ENCODE results near the gene ELN. TPM values are rescaled to one million over a fixed set of nuclear protein-coding genes. Genes with fewer than 3 reads are reported as not detected.

The ELN gene
- total RNA-seq, 1 experiment from 2014 or later, result not detected

GRCh38 chr7:73994023-73994422 is 34.0 kb upstream of the ELN start:
- no peaks in the 10 kb centered on the region for H3K27me3 ChIP-seq (replicated peaks)
- DNase-seq (ENCODE audit: low read depth in 1 of 2, low spot score in 2 of 2), result no peak
- peaks cover under 1% of the 10 kb centered on the region; the same call in 1 of the 2 replicates for H3K4me1 ChIP-seq (replicated peaks)
- H3K4me3 ChIP-seq, result no peak overlapping the region
- H3K27ac ChIP-seq, result no peak overlapping the region
- H3K36me3 ChIP-seq, result no peaks in the 10 kb centered on the region
- peaks cover 6% of the 10 kb centered on the region; the same call in 1 of the 2 replicates for H3K9me3 ChIP-seq (replicated peaks)

- no peak for DNase-seq (ENCODE audit: low read depth in 1 of 2, low spot score in 2 of 2)
- no peaks in the 10 kb centered on the region for H3K27me3 ChIP-seq (replicated peaks)
- no peaks in the 10 kb centered on the region for H3K36me3 ChIP-seq
- no peak overlapping the region for H3K4me3 ChIP-seq
- peaks cover 7% of the 10 kb centered on the region for H3K4me1 ChIP-seq (replicated peaks)
- H3K27ac ChIP-seq, result no peak overlapping the region
- H3K9me3 ChIP-seq (replicated peaks), result peaks cover 6% of the 10 kb centered on the region; the same call in 1 of the 2 replicates
These were observed 33.2 kb upstream of the ELN start for GRCh38 chr7:73994761-73995160.

DNA sequence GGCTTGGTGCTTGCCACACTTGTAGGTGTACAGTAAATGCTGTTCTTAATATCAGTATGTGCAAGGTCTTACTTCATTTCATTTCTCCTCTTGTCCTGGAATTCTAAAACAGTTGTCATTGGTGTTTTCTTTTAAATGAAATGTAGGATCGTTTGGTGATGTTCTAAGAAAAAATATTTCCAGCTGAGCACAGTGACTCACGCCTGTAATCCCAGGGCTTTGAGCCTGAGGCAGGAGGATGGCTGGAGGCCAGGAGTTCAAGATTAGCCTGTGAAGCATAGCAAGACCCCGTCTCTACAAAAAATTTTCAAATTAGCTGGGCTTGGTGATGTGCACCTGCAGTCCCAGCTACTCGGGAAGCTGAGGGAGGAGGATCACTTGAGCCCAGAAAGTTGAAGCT is 32.6 kb upstream of the ELN start:
- H3K36me3 ChIP-seq, result no peaks in the 10 kb centered on the region
- H3K27ac ChIP-seq, result no peak overlapping the region
- no peaks in the 10 kb centered on the region for H3K27me3 ChIP-seq (replicated peaks)
- H3K9me3 ChIP-seq (replicated peaks), result peaks cover 6% of the 10 kb centered on the region; the same call in 1 of the 2 replicates
- no peak for DNase-seq (ENCODE audit: low read depth in 1 of 2, low spot score in 2 of 2)
- H3K4me3 ChIP-seq, result no peak overlapping the region
- H3K4me1 ChIP-seq (replicated peaks), result peaks cover 11% of the 10 kb centered on the region

- no peak for DNase-seq (ENCODE audit: low read depth in 1 of 2, low spot score in 2 of 2)
- Histone ChIP-seq H3K4me1 (replicated peaks) (peaks cover 17% of the 10 kb centered on the region), H3K27ac (no peak overlapping the region), H3K9me3 (replicated peaks) (peaks cover 6% of the 10 kb centered on the region; the same call in 1 of the 2 replicates), H3K27me3 (replicated peaks) (no peaks in the 10 kb centered on the region), H3K4me3 (no peak overlapping the region), H3K36me3 (no peaks in the 10 kb centered on the region)
These were observed 32.0 kb upstream of the ELN start for GRCh38 chr7:73995821-73996511.

GRCh38 chr7:73997056-73997455 is 30.9 kb upstream of the ELN start:
- no peak for DNase-seq (ENCODE audit: low read depth in 1 of 2, low spot score in 2 of 2)
- Histone ChIP-seq H3K27me3 (replicated peaks) (no peaks in the 10 kb centered on the region), H3K27ac (no peak overlapping the region), H3K4me3 (no peak overlapping the region), H3K9me3 (replicated peaks) (peaks cover 6% of the 10 kb centered on the region; the same call in 1 of the 2 replicates), H3K4me1 (replicated peaks) (peaks cover 28% of the 10 kb centered on the region), H3K36me3 (no peaks in the 10 kb centered on the region)

DNA sequence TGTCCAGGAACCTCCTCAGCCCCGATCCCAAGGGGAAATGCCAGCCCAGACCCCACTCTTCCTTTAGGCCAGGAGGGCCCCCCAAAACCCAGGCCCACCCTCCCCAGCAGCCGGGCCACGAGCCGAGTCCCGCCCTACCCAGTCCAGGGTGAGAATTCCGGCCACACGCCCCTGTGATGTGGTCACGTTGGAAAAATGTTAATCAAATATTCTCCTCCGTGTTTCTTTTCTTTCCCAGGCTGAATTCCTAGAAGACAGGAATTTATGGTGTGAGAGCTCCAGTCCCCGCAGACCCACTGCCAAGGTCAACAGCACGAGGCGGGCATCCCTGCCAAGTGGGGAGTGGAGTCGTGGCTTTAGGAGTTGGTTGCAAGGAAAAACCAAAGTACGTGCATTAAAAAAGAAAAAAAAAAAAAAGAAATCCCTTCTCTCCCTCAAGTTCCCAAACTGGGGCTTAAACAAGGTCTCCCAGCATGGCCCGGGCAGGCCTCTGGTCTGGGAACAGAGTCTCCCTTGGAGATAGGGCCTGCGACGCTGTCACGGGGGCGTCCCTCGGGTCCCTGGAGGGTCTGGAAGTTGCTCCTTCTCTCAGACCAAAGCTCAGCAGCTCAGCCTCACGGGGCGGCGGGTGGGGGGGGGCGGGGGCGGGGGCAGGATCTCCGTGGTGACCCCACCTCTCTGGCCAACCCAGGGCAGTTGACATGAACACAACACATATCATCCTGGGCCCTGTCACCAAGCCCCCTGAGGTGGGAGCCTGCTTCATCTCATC is 28.1 kb upstream of the ELN start:
- no peaks in the 10 kb centered on the region for H3K27me3 ChIP-seq (replicated peaks)

DNA sequence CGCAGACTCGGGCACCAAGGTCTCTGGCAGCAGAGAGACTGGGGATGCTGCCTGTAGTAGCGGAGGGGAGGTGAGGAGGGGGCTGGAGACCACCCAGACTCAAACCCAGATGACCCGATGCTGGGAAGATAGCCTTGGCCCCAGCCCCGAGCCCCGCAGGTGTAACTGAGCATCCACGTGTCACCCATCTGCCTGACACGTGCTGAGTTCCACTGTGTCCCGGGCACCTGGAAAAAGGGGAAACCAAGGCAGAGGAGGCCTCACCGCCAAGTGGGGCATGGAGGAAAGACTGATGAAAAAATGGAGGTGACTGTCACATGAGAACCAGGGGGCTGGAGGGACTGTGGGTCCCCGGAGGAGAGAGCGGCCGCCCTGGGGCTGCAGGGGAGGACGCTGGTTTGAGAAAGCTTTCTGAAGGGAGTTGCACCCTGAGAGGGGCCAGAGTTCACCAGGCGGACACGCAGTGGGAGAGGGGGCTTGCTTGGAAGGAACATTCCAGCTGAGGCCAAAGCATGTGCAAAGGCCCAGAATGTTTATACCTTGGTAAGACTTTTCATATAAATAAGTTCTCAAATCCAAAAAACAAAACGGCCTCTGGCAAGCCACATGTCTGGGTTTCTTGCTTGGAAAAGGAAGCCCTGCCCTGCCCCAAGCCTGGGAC is 27.4 kb upstream of the ELN start:
- peaks cover 49% of the 10 kb centered on the region for H3K4me1 ChIP-seq (replicated peaks)
- H3K4me3 ChIP-seq, result no peak overlapping the region
- H3K27ac ChIP-seq, result no peak overlapping the region
- H3K27me3 ChIP-seq (replicated peaks), result no peaks in the 10 kb centered on the region
- no peak for DNase-seq (ENCODE audit: low read depth in 1 of 2, low spot score in 2 of 2)
- no peaks in the 10 kb centered on the region for H3K9me3 ChIP-seq (replicated peaks)
- no peaks in the 10 kb centered on the region for H3K36me3 ChIP-seq

More for the DNA sequence above, 28.1 kb upstream of the ELN start:
- DNase-seq (ENCODE audit: low read depth in 1 of 2, low spot score in 2 of 2), result peak; percentile 65 to 71
- Histone ChIP-seq H3K9me3 (replicated peaks) (peaks cover 3% of the 10 kb centered on the region; the same call in 1 of the 2 replicates), H3K4me1 (replicated peaks) (peaks cover 49% of the 10 kb centered on the region), H3K36me3 (no peaks in the 10 kb centered on the region), H3K27ac (no peak overlapping the region), H3K4me3 (no peak overlapping the region)

DNA sequence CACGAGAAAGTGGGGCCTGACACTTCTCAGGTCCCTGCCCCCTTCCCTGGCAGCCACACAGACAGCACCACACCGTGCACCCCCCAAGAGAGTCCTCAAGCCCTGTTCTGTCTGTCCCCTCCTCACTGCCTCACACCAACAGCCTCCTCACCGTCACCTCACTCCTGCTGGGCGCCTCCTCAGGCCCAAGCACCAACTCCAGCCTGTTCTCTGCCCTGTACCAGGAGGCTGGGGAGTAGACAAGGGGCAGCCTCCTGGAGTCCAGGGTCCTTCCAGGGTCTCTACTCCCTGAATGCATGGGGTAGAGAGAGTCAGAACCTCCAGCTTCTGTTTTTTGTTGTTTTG is 26.9 kb upstream of the ELN start:
- Histone ChIP-seq H3K36me3 (no peaks in the 10 kb centered on the region), H3K9me3 (replicated peaks) (no peaks in the 10 kb centered on the region), H3K4me3 (no peak overlapping the region), H3K27ac (no peak overlapping the region), H3K4me1 (replicated peaks) (peaks cover 49% of the 10 kb centered on the region), H3K27me3 (replicated peaks) (no peaks in the 10 kb centered on the region)
- DNase-seq (ENCODE audit: low read depth in 1 of 2, low spot score in 2 of 2), result no peak

DNA sequence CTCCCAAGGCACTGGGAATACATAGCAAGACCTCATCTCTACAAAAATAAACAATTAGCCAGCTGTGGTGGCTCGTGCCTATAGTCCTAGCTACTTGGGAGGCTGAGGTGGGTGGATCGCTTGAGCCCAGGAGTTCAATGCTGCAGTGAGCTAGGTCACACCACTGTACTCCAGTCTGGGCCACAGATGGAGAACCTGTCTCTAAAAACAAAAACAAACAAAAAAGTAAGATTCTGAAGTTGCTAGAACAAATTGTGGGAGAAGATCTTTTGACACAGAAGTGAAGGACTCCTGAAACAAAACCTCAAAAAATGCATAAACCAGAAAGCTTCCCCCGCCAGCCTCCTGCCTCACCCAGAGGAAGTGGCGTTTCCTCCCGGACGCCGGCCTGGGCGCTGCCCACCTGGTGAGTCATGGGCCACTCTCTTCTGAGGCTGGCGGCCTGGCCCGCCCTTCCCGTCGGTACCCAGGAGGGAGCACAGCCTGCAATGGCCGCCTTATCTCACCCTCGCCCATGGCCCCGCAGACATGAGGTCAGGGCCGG is 25.4 kb upstream of the ELN start:
- no peaks in the 10 kb centered on the region for H3K36me3 ChIP-seq
- peak overlapping the region; percentile 86 for H3K27ac ChIP-seq
- peaks cover 49% of the 10 kb centered on the region for H3K4me1 ChIP-seq (replicated peaks)
- no peaks in the 10 kb centered on the region for H3K9me3 ChIP-seq (replicated peaks)
- DNase-seq (ENCODE audit: low read depth in 1 of 2, low spot score in 2 of 2), result peak; percentile 94 to 96
- peak overlapping the region; percentile 20 for H3K4me3 ChIP-seq
- H3K27me3 ChIP-seq (replicated peaks), result no peaks in the 10 kb centered on the region

DNA sequence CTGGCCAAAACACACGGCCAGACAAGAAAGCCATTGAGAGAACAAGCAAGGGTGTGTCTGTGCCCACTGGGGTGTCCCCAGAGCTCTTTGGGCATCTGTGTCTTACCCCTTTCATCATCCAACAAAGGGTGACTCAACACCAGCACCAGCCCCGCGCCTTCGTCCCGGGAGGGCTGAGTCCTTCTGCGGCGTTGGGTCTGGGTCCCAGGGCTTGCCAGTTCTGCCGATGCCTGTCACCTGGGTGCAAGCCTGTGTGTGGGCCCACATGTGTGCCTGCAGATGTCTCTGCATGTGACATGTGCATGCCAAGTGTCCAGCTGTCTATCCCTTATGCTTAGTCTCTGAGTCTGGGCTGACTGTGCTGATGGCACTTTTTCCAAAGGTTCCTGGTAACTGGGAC is 24.4 kb upstream of the ELN start:
- H3K27me3 ChIP-seq (replicated peaks), result no peaks in the 10 kb centered on the region
- no peaks in the 10 kb centered on the region for H3K36me3 ChIP-seq
- no peaks in the 10 kb centered on the region for H3K9me3 ChIP-seq (replicated peaks)
- peak overlapping the region; percentile 86; the same call in 1 of the 2 replicates for H3K27ac ChIP-seq
- no peak overlapping the region for H3K4me3 ChIP-seq
- peaks cover 49% of the 10 kb centered on the region for H3K4me1 ChIP-seq (replicated peaks)
- no peak for DNase-seq (ENCODE audit: low read depth in 1 of 2, low spot score in 2 of 2)

GRCh38 chr7:74006032-74006431 is 21.9 kb upstream of the ELN start:
- no peaks in the 10 kb centered on the region for H3K9me3 ChIP-seq (replicated peaks)
- H3K36me3 ChIP-seq, result no peaks in the 10 kb centered on the region
- peaks cover 42% of the 10 kb centered on the region for H3K4me1 ChIP-seq (replicated peaks)
- no peaks in the 10 kb centered on the region for H3K27me3 ChIP-seq (replicated peaks)
- DNase-seq (ENCODE audit: low read depth in 1 of 2, low spot score in 2 of 2), result no peak
- H3K4me3 ChIP-seq, result no peak overlapping the region
- H3K27ac ChIP-seq, result no peak overlapping the region

GRCh38 chr7:74006451-74007241 is 21.3 kb upstream of the ELN start:
- Histone ChIP-seq H3K4me1 (replicated peaks) (peaks cover 38% of the 10 kb centered on the region), H3K27me3 (replicated peaks) (no peaks in the 10 kb centered on the region), H3K36me3 (no peaks in the 10 kb centered on the region), H3K4me3 (no peak overlapping the region), H3K27ac (no peak overlapping the region), H3K9me3 (replicated peaks) (no peaks in the 10 kb centered on the region)
- DNase-seq (ENCODE audit: low read depth in 1 of 2, low spot score in 2 of 2), result no peak

GRCh38 chr7:74007242-74007567 is 20.8 kb upstream of the ELN start:
- Histone ChIP-seq H3K4me1 (replicated peaks) (peaks cover 32% of the 10 kb centered on the region), H3K4me3 (no peak overlapping the region), H3K9me3 (replicated peaks) (no peaks in the 10 kb centered on the region), H3K36me3 (no peaks in the 10 kb centered on the region), H3K27me3 (replicated peaks) (no peaks in the 10 kb centered on the region), H3K27ac (no peak overlapping the region)
- DNase-seq (ENCODE audit: low read depth in 1 of 2, low spot score in 2 of 2), result no peak
